HL-60/S4 (cell line): ENCODE results near the gene SORBS2.

Experiments used
- in situ Hi-C: fragments of 300-500 bp; cut with MboI; formaldehyde crosslinking; loops from 2 replicates; pipeline ENCODE4 v1.14.3; 2022; ENCODE audit warnings: low sequenced_read_pairs

The SORBS2 gene

DNA sequence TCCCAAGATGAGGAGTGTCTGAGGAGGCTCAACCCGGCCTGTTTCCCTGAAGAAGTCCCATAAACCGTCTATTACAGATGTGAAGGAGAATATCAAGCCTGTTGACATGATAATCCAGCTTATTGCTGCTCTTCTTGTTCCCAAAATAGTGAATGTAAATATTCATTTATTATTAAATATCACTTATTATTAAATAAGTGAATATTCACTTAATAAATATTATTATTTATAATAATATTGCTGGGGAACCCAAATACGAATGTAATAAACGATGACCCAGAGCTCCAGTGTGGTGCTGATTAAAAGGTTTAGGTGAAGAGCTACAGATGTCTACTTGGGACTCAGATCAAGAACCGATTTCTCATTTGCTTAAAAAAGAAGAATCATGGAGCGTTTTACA, 23.8 kb upstream of the SORBS2 start:
- in situ Hi-C loops, result no loop called here

DNA sequence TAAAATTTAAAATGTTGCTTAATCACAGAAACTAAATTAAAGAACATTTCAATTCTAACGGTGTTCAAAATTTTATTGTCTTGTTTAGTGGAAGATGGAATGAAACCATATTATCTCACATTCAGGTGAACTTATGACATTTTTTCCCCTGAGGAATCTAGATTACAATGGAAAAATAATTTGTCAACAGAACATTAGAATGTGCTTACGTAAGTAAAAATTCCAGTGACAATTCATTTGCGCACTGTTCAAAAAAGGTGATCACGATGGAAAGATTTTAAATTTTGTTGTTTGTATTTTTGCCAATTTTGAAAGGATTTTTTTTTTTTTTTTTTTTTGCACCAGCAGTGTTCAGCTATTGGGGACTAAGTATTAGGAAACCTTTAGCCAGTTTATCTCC, 23.3 kb upstream of the SORBS2 start:
- in situ Hi-C loops, result no loop called here

DNA sequence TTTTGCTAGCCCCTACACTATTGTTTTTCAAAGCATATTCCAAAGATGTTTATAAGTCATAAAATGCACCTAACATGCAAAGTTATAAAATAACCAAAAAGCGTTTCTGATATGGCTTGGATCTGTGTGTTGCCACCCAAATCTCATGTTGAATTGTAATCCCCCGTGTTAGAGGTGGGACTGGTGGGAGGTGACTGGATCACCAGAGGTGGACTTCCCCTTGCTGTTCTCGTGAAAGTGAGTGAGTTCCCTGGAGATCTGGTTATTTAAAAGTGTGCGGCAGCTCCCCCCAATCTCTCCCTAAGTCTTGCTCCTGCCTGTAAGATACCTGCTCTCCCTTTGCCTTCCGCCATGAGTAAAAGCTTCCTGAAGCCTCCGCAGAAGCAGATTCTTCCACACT, 22.8 kb upstream of the SORBS2 start:
- in situ Hi-C loops, result no loop called here

DNA sequence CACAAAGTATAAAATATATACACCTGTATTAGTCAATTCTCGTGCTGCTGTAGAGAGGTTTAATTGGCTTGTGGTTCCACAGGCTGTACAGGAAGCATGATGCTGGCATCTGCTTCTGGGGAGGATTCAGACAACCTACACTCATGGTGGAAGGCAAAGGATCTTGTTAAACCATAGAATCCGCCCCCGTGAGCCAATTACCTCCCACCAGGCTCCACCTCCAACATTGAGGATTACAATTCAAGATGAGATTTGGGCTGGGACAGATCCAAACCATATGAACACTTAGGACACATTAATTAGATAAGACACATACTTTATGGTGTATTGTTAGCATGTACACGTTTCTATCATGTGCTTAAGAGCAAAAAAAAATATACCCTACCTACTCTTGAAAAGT, 22.1 kb upstream of the SORBS2 start:
- in situ Hi-C loops, result no loop called here

DNA sequence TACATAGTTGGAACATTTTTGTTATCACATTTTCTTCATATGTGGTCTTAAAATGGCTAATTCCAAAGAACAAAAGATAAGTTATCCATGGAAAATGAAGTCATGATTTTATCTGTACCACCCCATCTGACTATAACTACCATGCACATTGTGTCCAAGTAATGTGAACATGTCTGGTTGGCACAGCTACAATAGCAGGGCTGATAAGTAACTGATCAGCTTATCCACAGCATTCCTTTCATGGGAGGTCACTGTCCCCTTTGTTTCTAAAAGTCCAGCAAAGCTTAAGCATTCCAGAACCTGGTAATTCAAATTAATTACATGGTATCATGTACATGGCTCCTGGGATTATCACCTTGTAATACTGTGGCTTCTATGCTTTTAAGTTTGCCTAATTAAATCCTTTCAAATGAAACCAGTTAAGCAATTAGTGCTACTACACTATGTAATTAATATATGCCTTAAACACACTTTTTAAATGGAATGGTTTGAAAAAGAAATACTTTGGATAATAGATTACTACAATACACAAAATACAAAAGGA, 21.1 kb upstream of the SORBS2 start:
- in situ Hi-C loops, result no loop called here

DNA sequence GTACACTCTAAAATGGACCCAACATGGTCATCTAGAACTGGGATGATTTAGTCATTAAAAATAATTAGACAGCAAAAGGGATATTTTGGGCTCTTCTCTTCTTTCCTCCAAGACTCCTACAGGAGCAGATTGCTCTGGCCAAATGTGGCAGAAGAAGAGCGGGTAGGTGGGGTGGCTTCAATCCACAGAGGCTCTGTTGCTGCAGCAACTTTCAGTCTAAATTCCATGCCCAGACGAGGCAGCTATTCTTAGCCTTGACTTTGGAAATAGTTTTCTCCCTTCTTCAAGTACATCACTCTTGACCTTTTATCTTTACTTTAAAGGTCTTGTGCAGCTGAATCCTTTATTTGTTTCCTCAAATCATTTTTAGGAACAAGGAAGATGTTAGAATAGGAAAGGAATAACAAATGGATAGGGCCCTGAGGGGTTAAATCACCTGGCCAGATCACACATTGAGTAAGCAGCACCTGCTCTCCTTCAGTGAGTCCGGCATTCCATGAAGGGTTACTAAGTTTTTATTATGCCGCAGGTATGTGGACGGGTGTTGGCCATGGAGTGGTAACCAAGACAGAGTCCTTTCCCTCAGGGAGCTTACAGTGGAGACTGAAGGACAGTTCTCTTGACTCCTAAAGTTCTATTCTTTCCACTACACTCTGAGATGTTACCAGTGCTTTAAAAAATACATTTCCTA, 19.3 kb upstream of the SORBS2 start:
- in situ Hi-C loops, result no loop called here

DNA sequence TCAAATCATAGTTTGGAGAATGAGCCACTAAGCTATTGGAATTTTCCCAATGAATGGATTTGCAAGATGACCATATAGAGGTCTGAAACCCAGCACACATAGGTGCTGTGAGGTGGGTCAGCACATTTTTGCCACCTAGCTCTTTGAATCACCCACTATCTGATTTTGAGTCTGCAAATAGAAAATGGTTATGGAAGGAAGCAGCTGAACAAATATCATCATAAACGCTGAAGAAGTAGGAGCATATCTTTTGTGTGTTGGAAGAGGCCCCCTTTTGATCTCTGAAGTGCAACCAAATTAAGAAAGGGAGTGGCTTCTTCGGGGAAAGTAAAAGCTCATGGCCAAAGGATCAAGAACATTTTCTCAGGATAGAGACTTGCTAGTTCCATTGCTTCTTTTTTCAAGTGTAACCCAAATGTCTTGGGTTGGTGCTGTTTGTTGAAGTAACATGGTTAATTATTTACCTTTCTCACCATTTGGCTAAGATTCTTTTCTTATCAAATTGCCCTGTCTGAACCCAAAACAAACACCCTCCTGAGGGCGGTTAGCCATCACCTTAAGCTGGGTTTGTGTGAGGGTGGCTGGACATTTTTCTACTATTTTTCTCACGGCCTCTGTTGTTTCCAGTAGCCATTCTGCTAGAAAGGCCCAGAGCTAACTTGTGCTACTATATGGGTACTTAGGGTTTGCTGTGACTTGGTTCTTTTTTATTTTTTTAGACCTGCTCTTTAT, 18.4 kb upstream of the SORBS2 start:
- in situ Hi-C loops, result no loop called here

DNA sequence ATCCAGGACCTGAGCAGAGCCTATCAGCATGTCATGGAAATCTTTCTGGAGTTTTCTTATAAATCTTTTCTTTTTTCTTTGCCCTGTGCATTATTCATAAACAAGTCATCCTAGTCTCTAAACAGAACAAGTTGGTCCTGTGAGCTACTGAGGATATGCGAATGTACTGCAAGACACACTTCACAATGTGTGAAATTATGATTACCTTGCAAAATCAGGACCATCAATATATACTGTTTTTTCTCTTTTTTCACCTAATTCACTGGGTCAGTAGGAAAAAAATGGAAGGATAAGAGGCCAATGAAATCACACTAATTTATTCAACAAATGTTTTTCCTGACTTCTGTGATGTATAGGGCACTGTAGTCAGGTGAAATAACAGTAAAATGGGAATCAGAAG, 14.4 kb upstream of the SORBS2 start:
- in situ Hi-C loops, result no loop called here

DNA sequence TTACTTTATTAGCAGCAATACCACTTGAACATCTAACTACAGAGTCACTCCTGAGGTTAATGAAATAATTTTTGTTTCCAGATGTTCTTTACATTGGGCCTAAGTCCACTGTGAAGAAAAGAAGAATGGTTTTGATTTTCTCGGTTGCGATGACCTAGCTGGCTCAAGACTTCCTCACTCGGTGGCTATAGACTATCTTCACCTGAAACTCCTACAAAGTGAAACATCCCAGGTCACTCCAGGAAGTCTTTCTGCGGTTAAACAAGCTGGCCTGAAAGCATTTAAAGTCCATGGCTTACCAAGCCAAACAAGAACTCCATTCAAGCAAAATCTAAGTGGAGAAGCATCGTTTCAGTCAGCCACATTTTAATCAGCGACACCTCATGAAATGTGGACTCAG, 13.7 kb upstream of the SORBS2 start:
- in situ Hi-C loops, result no loop called here

DNA sequence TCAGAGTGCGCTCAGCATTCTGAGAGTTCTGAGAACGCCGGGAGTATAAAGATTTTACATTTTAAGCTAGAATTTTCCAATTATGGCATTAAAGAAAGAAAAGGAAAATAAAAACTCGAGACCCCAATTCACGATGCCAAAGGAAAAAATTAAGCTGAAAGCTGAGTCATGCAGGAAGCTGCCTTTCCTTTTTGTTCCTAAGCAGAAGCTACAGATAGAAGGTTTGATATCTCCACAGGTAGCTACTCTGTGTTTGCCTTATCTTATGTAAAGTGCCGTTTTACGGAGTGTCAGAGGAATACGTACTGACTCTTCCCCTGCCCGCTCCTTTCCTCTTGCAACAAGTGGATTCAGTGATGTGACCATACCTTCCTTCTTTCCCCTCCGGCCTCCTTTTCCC, 10.8 kb upstream of the SORBS2 start:
- in situ Hi-C loops, result no loop called here

DNA sequence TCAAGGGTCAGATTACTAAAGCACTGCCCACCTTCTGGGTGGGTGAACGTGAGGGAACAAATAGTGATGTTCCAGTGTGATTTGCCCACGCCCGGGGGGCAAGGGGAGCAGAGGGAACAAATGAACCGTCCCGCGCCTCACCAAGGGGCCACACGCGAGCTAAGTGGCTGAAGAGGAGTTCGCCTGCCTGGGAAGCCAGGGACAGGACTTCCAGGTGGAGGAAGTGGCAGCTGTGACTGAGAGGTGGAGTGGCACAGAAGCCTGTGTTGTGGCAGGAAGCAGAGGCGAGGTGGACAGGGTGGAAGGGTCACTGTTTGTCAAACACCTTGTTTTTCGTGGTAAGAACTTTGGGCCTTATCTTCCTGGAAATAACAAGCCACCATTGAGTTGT, 9.0 kb upstream of the SORBS2 start:
- in situ Hi-C loops, result no loop called here

DNA sequence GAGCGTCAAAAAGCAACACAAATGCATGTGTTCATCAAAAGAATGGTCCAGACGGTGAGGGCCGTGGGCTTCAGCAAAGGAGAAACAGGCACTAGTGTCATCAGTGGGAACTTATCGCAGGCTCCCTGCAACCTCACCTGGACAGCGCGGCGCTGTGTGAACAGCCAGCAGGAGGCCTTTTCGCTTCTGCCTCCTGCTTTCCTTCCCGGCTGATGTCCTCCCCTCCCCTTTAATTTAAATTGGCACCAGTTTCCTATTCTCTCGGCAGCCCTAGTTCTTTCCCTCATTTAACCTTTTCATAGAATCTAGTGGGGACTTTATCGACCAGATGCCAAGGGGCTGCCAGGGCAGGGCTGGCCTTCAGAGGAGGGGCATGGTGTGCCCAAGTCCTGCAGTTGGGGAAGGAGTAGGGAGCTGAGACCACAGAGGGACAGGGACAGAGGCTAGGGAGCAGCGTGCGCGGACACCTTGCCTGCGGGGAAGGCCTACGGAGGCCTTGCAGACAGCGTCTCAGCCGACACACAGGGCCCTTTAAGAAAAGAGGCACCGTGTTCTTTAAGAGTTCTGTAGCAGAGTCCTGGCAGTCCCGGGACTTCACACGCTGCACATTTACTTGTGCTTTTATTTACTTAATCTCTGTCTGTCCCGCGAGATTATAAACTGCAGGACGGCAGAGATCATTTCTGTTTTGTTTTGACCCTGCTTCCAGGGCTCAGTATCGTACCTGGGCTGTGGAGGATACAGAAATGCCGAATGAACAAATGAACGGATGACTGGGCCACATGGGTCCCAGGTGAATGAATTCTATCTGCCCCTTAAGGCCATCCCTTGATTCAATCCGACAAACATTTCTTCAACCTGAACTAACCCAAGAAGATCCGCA, 8.4 kb upstream of the SORBS2 start:
- in situ Hi-C loops, result no loop called here

DNA sequence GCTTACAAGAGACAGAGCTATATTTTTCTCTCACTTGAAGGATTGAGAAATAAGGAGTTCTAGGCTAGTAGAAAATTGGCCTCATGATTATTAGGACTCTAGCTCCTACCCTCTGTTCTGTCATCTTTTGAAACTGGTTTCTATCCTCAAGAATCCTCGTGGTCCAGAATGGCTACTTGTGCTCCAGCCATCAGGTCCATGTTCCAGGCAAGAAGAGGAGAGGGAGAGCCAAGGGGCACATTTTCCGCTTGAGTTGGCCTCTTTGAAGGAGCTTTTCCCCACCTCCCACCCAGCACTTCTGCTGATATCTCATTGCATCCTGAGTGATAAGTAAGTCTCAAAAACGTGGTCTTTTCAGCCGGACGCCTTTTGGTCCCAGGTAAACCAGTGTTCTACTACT, 7.2 kb upstream of the SORBS2 start:
- in situ Hi-C loops, result no loop called here

DNA sequence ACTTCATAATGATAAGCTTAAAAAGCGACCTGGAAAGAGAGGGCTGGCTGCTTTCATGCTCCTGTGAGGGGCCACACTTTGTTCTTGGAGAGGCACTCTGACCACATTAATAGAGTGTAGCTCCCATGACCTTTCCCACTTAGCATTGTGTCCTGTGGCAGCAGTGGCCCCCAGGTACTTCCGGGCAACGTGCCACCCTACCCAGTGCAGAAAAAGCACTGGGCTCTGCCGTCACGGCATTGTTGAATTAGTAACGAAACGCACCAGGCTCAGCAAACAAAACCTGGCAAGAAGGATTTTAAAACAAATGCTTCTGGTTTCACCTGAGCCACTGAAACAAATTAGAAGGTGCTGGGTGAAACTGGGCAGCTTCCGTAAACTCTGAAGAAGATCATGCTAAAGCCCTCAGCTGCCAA, 5.4 kb upstream of the SORBS2 start:
- in situ Hi-C loops, result no loop called here

DNA sequence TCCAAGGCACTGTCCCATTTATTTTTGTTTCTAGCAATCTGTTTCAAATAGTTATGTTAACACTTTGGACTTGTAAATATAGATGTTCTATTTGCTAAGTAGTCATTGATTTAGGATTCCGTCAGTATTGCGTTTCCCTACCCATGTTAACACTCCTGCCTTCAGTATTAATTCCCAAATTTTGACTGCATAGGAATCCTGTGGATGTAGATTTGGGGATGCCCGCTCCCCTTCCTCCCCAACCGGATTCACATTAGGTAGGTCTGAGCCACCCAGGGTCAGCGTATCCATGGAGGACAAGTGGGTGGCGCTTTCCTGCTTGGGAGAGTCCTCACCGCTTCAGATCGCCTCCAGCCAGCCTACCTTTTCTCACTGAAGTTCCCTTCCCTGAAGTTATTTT, 1.1 kb upstream of the SORBS2 start:
- in situ Hi-C loops, result no loop called here

DNA sequence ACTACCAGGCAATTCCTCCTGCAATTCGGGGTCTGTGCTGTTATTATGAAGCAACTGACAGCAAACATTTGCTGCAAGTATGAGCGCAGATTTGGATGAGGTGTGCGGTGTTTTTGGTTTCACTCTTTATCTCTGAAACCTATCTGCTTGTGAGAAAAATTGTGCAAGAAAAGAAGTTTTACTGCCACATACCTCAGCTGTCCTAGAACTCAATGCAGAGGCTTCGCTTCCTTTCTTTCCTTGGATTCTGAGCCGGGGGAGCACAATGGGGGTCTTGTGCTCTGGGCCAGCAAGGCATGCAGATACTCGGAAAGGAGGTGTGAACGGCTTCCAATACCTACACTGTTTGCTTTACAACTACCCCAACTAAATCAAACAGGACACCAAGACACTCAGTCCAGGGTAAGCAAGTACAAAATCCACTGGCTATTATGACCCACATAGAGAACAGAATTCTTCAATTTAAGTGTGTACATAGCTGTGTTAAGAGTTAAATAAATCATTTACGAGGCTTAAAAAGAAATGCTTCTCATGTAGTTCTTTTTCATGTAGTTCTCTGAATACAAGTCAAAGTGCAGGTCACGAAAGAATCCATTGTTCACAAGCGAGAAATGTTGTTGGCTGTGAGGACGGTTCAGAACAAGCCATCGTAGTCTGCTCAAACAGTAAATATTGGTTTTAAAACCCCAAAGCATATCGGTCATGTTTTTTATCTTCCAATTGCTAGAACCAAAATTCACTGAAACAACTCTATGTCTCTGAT, 1.1 kb downstream of the SORBS2 start:
- in situ Hi-C loops, result no loop called here

DNA sequence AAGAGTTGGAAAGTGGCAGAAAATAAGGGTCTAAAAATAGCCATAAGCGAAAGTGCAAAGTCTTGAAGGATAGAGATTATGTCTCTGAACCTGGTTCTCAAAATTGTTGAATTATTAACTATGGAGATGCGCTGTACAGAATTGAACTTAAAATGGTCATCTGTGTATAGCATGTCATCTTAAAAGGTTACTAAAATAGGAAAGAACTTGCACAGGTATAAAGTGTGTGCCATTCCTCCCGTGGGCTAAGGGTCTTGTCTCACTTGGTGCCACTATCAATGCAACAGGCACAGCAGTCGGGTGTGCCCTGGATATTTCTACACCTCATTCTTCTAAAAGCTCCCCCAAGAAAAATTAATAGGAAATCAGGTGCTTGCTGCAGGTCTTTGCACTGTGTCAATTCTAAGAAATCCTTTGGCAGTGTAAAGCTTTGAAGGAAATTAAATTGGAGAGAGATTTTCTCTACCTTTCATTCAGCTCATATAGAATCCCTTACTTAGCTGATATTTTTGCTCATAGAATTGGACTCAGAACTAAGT, 2.4 kb downstream of the SORBS2 start:
- in situ Hi-C loops, result no loop called here

DNA sequence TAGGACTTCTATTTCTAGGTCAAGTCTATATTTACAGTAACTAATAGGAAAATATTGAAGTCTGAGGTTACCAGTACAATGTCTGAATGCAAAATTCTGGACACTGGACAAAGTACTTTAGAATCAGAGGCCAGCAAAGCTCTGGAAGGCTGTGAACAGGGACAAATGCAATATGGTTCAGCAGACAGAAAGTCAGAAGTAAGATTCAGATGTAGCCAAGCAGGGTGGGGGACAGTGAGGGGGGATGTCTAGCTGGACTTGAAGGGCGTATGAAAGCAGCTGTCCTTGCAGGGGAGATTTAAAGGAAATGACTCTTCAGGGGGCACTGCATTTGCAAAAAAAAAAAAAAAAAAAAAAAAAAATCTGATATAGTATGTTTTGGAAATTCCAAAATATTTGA, 2.9 kb downstream of the SORBS2 start:
- in situ Hi-C loops, result no loop called here

DNA sequence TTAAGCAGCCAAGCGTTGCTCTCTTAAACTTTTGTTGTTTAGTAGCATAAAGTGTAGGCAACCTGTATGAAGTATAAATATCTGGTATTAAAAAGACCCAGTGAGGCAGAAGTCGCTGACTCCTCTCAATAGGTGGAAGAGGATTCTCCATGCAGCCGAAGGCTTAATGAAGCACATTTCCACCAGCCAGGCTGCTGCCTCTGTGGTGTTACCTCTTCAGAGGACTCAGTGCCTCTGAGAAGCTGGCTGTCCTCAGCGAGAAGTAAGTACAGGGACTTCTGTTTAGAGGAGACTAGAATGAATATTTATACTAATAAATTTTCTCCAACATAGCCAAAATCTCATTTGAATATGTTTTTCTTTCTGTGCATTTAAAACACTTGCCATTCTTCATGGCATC, 6.0 kb downstream of the SORBS2 start:
- in situ Hi-C loops, result no loop called here

DNA sequence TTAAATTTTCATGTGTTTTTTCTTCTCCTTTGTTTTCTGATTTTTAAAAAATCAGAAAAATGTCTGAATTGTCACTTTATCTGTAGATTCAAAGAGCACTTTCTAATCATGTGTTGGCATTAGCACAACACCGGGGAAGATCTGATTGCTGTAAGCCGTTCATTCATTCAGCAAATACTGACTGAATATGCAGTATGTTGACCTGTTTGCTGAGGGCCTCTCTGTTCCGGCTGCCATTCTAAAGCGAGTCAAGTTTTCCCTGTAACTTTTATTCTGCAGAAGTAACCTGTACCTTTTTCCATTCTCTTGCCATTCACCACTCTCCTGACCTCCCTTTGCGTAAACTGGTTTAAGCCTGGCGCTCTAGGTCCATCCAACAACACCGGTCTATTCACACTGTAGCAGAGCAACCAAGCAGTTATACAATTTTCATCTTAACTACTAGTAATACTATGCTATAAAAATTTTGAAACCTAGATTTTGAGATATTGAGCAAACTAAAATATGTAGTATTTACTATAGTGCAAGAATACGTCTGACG, 6.7 kb downstream of the SORBS2 start:
- in situ Hi-C loops, result no loop called here
